ENCODE data around the gene CASP4.

- TF ChIP-seq CTCF (conservative IDR thresholded peaks at IDR 0.05; ENCODE audit: low read depth in 2 of 2) (no peak), CREB1 (CRISPR knock-in tag; IDR thresholded peaks at IDR 0.05; ENCODE audit: low read depth) (no peak), REST (IDR thresholded peaks at IDR 0.05; ENCODE audit: unreplicated experiment) (no peak), EZH2phosphoT487 (IDR thresholded peaks at IDR 0.05; ENCODE audit: unreplicated experiment) (no peak), JUNB (IDR thresholded peaks at IDR 0.05; ENCODE audit: unreplicated experiment) (no peak), EZH2 (IDR thresholded peaks at IDR 0.05; ENCODE audit: low read depth, unreplicated experiment) (no peak), ZNF462 (CRISPR knock-in tag; IDR thresholded peaks at IDR 0.05) (no peak)
These were observed 51.9 kb downstream of the CASP4 start for GRCh38 chr11:104916442-104916841.

All from GM23338 (cell line).